ENCODE data around the gene STK40. TPM values are rescaled to one million over a fixed set of nuclear protein-coding genes. Genes with fewer than 3 reads are reported as not detected.

STK40 gene
- polyA plus RNA-seq, 3 donors: 40.2 to 65.9 (median 55.8) TPM

DNA sequence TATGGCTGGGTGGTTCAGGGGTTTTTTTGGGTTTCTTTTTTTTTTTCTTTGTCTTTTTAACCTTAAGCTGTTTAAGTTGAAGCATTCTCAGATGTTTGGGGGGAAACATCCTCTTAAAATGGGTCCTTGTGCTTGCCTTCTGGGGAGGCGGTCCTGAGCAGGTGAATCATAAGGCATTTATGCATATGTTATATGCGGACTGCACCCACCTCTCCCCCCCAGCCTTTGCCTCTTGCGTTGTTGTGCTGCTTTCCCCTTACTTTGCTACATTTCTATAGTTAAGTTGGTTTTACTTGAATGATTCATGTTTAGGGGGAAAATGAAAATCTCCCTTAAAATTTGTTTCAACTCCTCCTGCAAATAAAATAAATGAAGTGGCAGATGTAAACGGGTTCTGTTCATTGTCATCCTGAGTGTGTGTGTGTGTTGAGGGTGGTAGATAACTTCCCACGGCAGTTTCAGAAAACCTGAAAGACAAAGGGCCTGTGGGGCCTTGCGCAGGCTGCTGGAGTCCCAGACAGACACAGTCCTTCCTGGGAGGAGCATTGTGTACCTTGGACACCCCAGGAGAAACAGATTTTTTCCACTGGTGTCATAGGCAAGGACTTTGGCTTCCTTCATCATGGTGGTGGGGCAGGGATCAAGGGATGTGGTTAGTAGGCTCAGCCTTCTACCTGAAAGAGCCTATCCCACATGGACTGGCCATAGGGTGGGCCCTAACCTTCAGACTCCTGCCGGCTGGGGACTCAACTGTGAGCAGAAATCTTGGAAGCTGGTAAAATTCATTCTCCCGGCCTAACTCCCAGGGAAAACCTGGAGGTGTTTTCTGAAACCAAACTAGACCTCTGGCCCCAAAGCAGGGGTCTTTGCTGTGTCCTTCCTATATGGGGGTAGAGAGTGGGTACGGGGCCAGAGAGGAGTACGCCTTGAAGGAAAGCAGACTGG, 80.5 kb downstream of the STK40 start:
- Histone ChIP-seq H3K9ac (ENCODE audit: insufficient read depth, low read length, poor library complexity, severe bottlenecking) (no peak overlapping the region), H3K9me3 (replicated peaks in 1 of 2; ENCODE audit: control insufficient read depth in 1 of 2, insufficient read depth in 1 of 2, low read length in 2 of 2) (no peaks in the 10 kb centered on the region), H3K4me1 (ENCODE audit: control insufficient read depth in 1 of 2, insufficient read depth in 2 of 2, low read length in 2 of 2) (peaks cover 26 to 41% of the 10 kb centered on the region in 2 donors), H3K4me2 (replicated peaks; ENCODE audit: extremely low read depth, low read length, poor library complexity, severe bottlenecking) (no peak overlapping the region), H3K27me3 (ENCODE audit: control insufficient read depth in 2 of 2, insufficient read depth in 2 of 2, low read length in 2 of 2) (peaks cover 0 to 4% of the 10 kb centered on the region in 2 donors), H3K36me3 (replicated peaks in 1 of 2; ENCODE audit: control insufficient read depth in 1 of 2, insufficient read depth in 2 of 2, low read length in 2 of 2) (peaks cover 38 to 39% of the 10 kb centered on the region in 2 donors), H3K4me3 (replicated peaks in 1 of 3; ENCODE audit: low read depth in 2 of 3, low read length in 3 of 3) (no peak overlapping the region), H3K27ac (ENCODE audit: low read depth in 1 of 2, low read length in 2 of 2) (no peak overlapping the region), H4K20me1 (ENCODE audit: insufficient read depth, low read length) (peaks cover 56% of the 10 kb centered on the region), H3K79me2 (ENCODE audit: insufficient read depth, low read length) (no peaks in the 10 kb centered on the region), H2AFZ (ENCODE audit: insufficient read depth, low read depth, low read length, poor library complexity, severe bottlenecking) (no peak overlapping the region)
- Mint-ChIP-seq H3K4me1 (peaks cover 44% of the 10 kb centered on the region), H3K9me3 (peaks cover 0 to 2% (median 0%) of the 10 kb centered on the region in 7 donors), H3K4me3 (peak overlapping the region in 1 of 2 donors; percentile 31), H3K36me3 (peaks cover 44 to 47% of the 10 kb centered on the region in 2 donors), H3K27me3 (ENCODE audit: low read depth in 3 of 3) (peaks cover 2 to 7% (median 5%) of the 10 kb centered on the region in 3 donors), H3K27ac (peak overlapping the region; percentile 9 to 74 (median 68))
- TF ChIP-seq, protein P1, sequence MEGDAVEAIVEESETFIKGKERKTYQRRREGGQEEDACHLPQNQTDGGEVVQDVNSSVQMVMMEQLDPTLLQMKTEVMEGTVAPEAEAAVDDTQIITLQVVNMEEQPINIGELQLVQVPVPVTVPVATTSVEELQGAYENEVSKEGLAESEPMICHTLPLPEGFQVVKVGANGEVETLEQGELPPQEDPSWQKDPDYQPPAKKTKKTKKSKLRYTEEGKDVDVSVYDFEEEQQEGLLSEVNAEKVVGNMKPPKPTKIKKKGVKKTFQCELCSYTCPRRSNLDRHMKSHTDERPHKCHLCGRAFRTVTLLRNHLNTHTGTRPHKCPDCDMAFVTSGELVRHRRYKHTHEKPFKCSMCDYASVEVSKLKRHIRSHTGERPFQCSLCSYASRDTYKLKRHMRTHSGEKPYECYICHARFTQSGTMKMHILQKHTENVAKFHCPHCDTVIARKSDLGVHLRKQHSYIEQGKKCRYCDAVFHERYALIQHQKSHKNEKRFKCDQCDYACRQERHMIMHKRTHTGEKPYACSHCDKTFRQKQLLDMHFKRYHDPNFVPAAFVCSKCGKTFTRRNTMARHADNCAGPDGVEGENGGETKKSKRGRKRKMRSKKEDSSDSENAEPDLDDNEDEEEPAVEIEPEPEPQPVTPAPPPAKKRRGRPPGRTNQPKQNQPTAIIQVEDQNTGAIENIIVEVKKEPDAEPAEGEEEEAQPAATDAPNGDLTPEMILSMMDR (IDR thresholded peaks at IDR 0.05): no peak
- no peak for DNase-seq
- WGBS (ENCODE audit: insufficient coverage): 97% methylated on average over 3 of the region's 10 CpGs
- intact Hi-C loops (cut with micrococcal nuclease): loop anchor here in 1 of 2 donors (10.0 kb wide), 1 partner anchor 1170 kb away; the partner anchor contains the start of gene ZC3H12A

DNA sequence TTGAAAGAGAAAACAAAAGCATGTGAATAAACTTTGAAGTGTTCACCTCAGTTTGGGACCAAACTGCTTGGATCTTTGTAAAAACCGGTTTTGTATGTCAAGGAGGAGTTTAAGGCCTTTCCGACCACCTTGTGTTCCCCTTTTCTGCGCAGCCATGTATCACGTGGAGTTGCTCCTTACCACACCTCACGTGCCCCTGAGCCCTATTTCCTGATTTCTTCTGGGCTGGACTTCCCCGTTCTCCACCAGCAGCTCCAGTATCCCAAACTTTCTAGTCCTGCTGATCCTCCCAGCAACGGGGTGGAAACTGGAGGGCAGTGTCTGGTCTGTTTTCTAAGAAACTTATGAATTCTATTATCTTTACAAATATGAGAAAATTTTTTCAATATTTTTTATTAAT, 81.2 kb downstream of the STK40 start:
- Histone ChIP-seq H3K36me3 (replicated peaks in 1 of 2; ENCODE audit: control insufficient read depth in 1 of 2, insufficient read depth in 2 of 2, low read length in 2 of 2) (peaks cover 39 to 41% of the 10 kb centered on the region in 2 donors), H3K4me1 (ENCODE audit: control insufficient read depth in 1 of 2, insufficient read depth in 2 of 2, low read length in 2 of 2) (peaks cover 33 to 48% of the 10 kb centered on the region in 2 donors), H3K9ac (ENCODE audit: insufficient read depth, low read length, poor library complexity, severe bottlenecking) (no peak overlapping the region), H3K27ac (ENCODE audit: low read depth in 1 of 2, low read length in 2 of 2) (no peak overlapping the region), H2AFZ (ENCODE audit: insufficient read depth, low read depth, low read length, poor library complexity, severe bottlenecking) (no peak overlapping the region), H3K9me3 (replicated peaks in 1 of 2; ENCODE audit: control insufficient read depth in 1 of 2, insufficient read depth in 1 of 2, low read length in 2 of 2) (no peaks in the 10 kb centered on the region), H4K20me1 (ENCODE audit: insufficient read depth, low read length) (peaks cover 63% of the 10 kb centered on the region), H3K4me2 (replicated peaks; ENCODE audit: extremely low read depth, low read length, poor library complexity, severe bottlenecking) (no peak overlapping the region), H3K79me2 (ENCODE audit: insufficient read depth, low read length) (no peaks in the 10 kb centered on the region), H3K27me3 (ENCODE audit: control insufficient read depth in 2 of 2, insufficient read depth in 2 of 2, low read length in 2 of 2) (peaks cover 0 to 4% of the 10 kb centered on the region in 2 donors), H3K4me3 (replicated peaks in 1 of 3; ENCODE audit: low read depth in 2 of 3, low read length in 3 of 3) (no peak overlapping the region)
- TF ChIP-seq, protein P1 (IDR thresholded peaks at IDR 0.05): no peak
- intact Hi-C loops (cut with micrococcal nuclease): loop anchor here in 1 of 2 donors (10.0 kb wide), 1 partner anchor 1170 kb away; the partner anchor contains the start of gene ZC3H12A
- Mint-ChIP-seq H3K36me3 (peaks cover 46 to 48% of the 10 kb centered on the region in 2 donors), H3K27ac (peak overlapping the region in 6 of 7 donors; percentile 48 to 90 (median 74)), H3K4me1 (peaks cover 51% of the 10 kb centered on the region), H3K4me3 (peak overlapping the region in 1 of 2 donors; percentile 39), H3K9me3 (peaks cover 0 to 2% (median 0%) of the 10 kb centered on the region in 7 donors), H3K27me3 (ENCODE audit: low read depth in 3 of 3) (peaks cover 2 to 7% (median 5%) of the 10 kb centered on the region in 3 donors)
- DNase-seq: peak; percentile 70 to 96 (median 89)
- WGBS (ENCODE audit: insufficient coverage): no CpG with 5 or more reads among the region's 7 CpGs

Data from CD14-positive monocyte (primary cell).